SK-N-DZ (cell line): ENCODE data around the gene TUBGCP3.
"Not testable (repeated sequence)": the region's sequence is repeated elsewhere in the genome, so short reads cannot be mapped to it uniquely, and the experiment has no call there.

Source experiments
- DNase-seq: peaks from one replicate; pipeline ENCODE4 v3.0.0-alpha.2; 2015; ENCODE audit warnings: low spot score

Gene TUBGCP3

DNA sequence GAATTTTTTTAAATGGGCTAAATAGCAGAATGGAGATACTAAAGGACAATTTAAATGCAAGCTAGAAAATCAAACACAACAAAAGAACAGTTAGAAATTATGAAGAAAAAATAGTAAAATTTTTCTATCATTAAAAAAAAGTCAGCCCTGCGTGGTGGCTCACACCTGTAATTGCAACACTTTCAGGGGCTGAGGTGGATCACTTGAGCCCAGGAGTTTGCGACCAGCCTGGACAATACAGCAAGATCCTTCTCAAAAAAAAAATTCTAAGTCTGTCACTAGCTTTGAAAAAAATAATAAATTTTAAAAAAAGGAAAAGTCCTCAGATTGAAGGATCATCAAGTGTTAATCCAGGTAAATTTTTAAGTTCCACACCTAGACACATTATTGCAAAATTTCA, 7.7 kb downstream of the TUBGCP3 start:
- no peak for DNase-seq

DNA sequence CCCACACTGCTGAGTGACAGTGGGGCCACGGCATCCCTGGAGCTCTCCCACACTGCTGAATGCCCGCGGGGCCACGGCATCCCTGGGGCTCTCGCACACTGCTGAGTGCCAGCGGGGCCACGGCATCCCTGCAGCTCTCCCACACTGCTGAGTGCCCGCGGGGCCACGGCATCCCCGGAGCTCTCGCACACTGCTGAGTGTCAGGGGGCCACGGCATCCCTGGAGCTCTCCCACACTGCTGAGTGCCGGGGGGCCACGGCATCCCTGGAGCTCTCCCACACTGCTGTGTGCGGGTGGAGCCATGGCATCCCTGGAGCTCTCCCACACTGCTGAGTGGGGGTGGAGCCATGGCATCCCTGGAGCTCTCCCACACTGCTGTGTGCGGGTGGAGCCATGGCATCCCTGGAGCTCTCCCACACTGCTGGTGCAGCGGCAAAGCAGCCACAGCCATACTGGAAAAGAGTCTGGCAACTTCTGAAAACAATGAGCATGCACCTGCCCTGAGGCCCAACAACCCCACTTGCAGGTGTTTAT, 8.6 kb downstream of the TUBGCP3 start:
- no peak for DNase-seq

DNA sequence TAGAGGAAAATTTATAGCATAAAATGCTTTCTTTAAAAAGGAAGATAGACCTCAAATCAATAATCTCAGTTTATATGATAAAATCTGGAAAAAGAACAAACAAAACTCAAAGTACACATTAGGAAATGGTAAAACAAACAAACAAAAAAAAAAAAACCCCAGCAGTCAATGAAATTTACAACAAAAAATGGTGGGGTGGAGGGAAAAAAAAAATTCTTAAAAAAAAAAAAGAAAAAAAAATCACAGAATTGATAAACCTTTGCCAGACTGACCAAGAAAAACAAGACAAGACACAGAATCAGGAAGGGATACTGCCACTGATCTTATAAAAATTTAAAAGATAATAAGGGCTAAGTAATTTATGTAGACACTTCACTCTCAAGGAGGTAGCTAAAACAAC, 11.2 kb downstream of the TUBGCP3 start:
- no peak for DNase-seq

DNA sequence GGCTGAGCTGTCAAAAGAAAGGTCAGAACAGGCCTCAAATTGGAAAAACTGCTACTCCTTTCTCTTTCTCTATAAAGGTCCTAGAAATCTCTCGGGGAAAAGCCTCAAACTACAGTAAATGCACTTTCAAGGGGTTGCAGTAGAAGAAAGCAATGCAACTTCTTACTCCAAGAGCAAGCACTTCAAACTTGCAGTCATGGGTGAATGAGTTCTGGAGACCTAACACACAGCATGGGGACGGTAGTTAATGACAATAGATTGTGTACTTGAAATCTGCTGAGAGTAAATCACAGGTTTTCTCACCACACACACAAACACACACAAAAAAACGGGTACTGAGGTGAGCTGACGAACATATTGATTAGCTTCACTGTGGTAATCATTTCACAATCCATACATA, 11.8 kb downstream of the TUBGCP3 start:
- no peak for DNase-seq

DNA sequence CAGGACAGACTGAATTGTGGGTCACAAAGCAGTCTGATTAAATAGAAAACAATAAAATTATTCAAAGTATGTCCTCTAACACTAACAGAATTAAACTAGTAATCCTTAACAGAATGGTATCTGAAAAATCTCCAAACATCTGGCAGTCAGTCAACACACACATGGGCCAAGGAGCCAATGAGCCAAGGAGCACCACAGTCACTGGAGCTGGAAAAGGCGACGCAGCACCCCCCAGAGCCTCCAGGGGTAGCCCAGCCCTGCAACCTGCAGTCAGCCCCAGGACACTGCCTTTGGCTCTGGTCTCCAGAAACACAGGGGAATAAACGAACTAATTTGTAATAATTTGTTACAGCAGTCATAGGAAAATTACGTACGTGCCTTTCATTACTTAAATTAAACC, 12.3 kb downstream of the TUBGCP3 start:
- DNase-seq, result no peak

DNA sequence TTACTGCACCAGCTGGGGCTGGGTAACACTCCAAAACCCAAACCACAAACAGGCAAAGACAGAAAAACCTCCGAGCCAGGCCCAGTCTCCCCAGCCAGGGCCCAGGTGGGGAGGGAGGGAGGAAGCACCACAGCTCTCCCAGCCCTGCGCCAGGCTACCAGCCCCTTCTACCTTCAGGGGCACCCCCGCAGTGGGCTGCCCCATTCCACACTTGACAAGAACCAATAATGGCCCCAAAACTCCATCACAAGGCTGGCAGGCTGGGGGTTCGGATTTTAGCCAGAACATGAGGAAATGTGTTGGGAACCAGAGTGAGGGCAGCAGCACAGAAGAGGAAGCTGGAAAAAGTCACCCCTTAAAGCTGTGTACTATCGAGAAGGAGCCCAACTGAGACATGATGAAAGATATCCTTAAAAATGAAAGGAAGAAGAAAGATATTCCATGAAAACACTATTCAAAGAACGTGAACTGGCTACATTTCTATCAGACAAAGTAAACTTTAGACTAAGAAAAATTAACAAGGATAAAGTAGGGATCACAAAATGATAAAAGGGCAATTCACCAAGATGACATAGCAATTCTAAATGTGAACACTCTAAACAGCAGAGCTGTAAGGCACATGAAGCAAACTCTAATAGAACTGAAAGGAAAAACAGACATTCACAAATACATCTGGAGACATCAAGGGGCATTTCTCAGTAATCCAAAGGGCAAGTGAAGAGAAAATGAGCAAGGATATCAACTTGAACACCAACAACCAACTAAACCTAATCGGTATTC, 12.9 kb downstream of the TUBGCP3 start:
- no peak for DNase-seq

DNA sequence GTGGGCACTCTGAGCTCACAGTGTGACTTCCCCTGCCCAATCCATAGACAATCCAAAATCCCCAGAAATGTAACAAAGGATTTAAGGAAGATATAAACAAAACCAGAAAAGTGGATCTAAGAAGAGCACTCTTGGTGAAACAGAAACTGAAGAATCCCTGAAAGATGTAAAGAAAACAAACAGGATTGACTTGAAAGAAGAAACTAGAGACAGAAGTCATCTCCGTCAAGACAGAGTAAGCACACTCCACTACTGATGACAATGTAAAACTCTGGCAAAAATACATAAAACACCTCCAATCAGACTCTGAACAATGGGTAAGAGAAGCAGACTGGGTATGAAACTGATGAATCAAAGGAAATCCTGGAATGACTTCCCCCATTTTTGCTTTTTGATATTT, 13.5 kb downstream of the TUBGCP3 start:
- no peak for DNase-seq

DNA sequence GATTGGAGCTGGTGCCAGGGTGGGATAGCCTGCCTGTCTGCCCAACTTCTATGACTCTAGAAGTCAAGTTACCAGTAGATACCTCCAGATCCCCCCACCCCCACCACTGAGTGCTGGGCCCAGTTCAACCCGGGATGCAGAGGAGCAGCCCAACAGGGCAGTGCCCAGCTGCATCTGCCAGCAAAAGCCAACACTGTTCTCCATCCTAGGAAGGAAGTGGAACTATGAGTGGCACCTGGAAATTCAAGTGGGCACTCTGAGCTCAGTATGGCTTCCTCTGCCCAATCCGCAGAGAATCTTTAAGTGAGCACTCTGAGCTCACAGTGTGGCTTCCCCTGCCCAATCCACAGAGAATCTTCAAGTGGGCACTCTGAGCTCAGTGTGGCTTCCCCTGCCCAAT, 14.2 kb downstream of the TUBGCP3 start:
- no peak for DNase-seq

DNA sequence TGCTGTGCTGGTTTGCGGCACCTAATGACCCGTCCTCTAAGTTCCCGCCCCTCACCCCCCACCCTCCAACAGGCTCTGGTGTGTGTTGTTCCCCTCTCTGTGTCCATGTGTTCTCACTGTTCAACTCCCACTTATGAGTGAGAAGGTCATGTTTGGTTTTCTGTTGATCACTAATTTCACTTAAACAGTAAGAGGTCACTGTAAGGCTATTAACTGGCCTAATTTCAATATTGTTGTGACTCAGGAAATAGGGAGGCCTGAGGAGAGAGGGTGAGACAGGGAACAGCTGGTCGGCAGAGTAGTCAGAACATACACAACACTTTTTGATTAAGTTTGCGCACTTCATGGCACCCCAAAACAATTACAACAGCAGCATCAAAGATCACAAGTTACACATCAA, 15.6 kb downstream of the TUBGCP3 start:
- no peak for DNase-seq

DNA sequence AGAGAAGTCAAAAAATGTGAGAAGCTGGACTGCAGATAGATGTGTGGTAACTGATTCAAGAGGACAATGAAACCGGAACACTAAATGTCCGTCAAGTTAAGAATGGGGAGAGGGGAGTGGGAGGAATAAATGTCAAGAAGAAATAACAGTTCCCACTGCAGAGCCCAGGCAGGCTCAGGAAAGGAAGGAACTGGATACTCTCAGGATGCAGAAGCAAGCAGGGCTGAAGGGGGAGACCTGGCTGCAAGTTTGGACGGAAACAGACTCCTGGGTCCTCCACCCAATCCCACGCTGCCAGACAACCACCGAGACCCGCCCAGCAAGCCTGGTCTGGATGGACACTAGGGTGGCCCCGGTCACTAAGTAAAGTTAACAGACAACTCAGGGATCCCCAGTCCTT, 18.1 kb downstream of the TUBGCP3 start:
- DNase-seq, result no peak

DNA sequence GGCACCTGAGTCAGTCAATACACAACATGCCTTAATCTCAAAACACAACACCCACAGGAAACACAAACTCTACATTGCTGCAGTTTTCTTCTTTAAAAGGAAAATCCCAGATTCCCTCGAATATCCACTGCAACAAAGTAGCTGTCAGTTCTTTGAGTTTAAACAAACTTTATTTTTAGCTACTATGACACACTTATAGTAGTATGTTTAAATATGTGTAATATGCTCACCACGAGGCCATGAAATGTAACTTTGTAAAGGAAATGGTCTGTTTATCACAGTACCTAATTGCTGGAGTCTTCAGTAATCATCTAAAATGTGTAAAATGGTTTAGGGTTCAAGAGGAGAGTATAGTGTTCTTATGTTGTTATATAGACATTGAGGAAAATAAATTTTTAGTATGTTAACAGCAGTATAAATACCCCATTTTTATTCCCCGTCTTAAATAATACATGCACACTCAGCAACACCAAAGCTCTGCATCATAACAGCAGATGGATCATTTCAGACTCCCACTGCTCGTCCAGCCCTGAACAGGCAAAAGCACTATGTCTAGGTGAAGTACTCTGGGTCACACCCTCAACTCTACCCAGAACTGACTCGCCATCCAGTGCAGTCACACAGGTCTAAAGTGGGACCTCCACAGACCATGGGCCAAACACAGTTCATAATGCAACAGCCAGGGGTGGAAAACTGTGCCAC, 20.6 kb downstream of the TUBGCP3 start:
- DNase-seq, result no peak

DNA sequence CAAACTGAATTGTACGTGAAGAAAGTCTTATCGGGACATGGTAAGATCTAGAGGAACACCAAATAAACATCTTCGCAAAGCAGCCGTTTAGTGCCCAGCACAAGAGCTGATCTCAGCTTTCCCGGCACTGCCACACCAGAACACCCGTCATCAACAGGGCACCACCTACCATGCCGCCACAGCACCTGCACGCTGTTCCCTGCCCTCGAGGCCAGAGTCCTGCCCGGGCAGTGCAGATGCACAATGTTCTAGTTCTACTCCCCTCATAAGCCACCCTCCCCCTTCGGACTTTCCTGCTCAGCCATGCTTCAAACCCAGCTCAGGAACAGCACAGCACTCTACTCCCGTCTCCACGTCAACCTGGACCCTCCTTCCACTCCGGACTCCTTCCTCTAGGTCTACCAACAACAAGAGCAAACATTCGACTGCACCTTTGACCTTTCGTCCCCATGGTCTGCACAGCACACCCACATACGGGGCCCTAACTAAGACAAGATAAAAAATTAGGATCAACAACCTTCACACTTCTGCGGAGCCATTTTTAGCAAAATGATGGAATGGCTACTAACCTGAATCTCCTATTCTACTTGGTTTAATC, 25.1 kb downstream of the TUBGCP3 start:
- no peak for DNase-seq

DNA sequence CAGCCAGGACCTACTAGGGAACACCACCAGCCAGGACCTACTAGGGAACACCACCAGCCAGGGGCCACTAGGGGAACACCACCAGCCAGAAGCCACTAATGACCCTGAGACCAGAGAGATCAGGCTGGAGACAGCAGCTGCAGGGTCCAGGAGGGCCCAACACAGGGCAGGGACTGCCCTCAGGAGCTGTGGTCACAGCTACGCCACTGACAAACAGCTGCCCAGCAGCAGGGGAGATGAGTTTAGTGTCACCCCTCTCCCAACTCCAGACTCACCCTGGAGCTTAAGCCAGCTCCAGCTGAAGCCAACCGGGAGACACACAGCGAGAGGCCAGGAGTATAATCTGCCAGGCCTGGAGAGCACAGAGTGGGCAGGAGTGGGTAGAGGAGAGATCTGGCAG, 25.7 kb downstream of the TUBGCP3 start:
- no peak for DNase-seq

DNA sequence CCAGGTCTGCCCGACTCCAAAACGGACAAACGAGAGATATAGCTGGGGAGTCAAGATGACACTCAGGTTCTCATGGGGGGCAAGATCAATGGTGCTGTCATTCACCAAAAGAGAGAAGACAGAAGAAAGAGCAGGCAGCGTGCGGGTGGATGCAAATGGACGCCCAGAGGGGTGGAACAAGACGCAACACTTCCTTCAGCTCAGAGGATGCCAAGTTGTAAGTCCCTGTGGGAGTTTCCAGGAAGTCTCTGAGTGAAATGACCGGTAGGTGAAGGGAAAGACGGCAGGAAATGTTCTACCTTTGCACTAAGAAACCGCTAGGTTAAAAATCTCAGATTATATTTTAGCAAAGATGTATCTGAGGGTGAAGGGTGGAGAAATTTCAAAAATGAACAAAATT, 26.5 kb downstream of the TUBGCP3 start:
- no peak for DNase-seq

DNA sequence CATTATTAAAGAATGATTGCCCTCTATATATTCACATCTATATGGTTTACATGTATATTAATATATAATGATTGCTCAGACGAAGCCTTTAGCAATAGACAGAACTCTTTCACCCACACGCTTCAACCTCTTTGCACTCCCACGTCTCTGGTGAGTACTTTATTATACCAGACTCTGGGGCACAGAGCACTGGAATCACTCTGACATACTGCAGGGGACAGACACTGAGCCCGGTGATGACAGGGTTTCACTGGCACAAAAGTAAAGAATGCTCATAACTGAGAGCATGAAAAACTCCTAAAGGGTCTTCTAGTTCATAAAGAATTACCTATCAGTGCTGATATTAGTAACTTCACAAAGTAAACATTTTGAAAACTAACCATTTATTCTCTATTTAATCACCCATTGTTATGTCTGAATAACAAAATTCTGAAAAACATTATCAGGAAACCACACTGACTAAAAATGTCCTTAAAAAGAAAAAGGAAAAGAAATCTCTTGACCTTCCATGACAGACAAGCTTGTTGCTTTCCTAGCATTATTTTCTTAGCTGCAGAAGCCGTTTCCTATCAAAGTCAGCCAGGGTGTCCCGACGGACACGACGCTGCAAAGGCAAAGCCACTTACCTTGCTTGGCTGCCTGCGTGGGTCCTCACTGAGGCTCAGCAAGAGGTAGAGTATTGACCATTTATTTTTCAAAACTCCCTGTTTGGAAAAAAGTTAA, 29.1 kb downstream of the TUBGCP3 start:
- no peak for DNase-seq

DNA sequence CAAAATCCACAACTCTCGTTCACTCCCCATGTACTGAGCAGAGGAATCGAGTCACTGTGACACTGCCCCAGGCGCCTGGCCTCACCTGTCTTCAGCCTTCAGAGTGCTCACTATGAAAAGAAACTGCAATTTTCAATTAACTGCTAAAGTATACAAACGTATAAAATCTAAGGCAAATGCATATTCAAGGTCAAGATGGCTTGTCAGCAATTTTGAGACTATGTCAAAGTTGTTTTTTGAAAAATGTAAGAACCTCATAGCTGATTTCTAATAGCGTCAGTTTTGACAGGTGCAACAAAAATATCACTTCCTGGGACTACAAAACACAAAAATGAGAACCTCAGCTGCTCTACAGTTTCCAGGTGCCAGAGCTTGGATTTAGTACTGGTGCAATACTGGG, 31.4 kb downstream of the TUBGCP3 start:
- no peak for DNase-seq

DNA sequence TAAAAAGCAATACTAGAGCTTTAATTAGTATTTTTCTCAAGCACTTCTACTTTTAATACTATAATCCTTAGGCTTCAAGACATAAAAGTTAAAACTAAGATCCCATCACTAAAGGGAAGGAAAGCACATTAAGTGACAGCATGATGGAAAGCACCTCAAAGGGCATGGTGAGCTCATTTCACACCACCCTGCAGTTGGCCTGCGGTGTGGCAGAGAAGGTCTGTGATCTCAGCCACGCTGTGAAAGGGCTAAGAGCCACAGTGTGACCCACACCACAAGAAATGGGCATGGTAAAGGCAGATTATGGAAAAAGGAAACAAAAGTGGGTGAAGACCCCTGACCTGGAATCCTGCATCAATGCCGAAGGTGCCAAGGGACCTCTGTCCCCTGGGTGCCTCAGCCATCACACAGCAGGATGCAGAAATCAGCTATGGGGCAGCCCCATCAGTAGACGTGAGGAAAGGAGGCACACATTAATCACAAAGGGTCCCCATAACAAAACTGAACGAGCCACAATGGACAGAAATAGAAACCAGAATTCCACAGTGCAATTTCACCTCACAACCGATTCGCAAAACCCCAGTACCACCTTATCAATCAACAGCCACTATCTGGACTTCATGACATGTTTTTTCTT, 33.6 kb downstream of the TUBGCP3 start:
- DNase-seq, result no peak

DNA sequence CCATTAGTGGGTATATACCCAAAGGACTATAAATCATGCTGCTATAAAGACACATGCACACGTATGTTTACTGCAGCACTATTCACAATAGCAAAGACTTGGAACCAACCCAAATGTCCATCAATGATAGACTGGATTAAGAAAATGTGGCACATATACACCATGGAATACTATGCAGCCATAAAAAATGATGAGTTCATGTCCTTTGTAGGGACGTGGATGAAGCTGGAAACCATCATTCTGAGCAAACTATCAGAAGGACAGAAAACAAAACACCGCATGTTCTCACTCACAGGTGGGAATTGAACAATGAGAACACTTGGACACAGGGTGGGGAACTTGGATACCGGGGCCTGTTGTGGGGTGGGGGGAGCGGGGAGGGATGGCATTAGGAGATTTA, 39.0 kb downstream of the TUBGCP3 start:
- DNase-seq, result not testable (repeated sequence)

DNA sequence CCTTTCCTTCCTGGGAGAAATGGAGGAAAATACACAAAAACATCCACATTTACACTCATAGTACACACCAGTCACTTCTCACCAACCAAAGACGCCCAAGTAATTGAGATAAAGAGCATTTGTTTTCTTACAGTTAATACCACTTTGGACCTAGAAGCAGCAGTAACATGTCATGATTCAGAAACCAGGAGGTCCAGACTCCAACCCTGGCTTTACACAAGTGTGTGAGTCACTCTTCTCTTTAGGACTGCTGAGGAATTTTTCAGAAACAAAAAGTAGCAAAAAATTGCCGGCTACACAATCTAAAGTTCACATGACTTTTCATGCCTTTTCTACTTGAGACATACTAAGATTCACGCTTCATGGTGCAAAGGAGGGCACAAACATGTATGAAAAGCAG, 42.1 kb downstream of the TUBGCP3 start:
- no peak for DNase-seq

DNA sequence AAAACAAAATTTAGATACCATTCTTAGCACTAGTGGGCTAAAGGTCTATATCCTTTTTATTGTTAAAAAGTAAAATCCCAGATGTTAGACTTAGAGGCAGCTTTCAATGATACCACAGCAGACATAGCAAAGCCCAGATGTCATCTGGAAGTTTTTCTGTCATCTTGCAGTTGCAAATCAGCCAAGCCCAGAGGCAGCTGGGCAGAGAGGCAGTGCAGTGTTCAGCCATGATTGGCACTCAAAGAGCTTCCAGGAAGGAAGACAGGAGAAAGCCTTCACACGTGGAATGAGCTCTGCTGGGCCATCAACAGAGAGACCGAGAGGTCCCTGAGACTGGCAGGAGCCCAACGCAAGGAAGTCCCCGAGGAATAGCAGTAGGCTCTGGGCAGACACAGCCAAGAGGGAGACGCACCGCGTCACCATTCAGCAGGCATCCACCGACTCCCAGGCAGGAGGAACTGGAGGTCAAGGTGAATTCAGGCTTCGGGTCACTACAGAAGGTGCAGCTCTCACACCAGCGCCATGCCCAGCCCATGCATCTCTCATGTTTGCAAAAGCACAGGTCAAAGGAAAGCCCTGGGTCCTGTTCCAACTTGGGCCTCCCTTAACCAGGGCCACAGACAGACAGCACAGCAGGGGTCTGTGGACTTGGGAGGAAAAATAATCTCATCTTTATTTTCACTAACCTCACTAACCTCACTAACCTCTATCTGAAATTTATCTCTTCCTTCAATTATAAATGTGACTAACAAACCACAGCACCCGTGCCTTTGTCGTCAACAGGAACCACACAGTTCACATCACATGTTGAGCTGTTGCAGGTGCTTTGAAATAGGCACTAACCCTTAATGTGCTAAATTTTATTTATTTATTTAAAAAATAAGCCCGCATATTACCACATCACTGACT, 54.9 kb downstream of the TUBGCP3 start:
- DNase-seq, result no peak
